SK-N-SH treated with all-trans-retinoic acid at 6 μM for 48 hours (cell line): ENCODE measurements around the gene ARHGEF37.

Source experiments
- ATAC-seq: fragments of 200-7000 bp; cut with Tn5 transposase; 3 replicates; pipeline ENCODE4 v1.9.1; 2020; ENCODE audit warnings: mild to moderate bottlenecking, moderate library complexity
- BACH2 ChIP-seq: fragments of 250-450 bp; sonication (Bioruptor Pico); IDR thresholded peaks from 2 replicates; pipeline ENCODE4 v1.9.0; 2021; ENCODE audit warnings: mild to moderate bottlenecking, borderline replicate concordance
- CSDC2 ChIP-seq: fragments of 250-450 bp; sonication (Bioruptor Pico); IDR thresholded peaks from 2 replicates; pipeline ENCODE4 v1.5.0; 2020; ENCODE audit warnings: mild to moderate bottlenecking, moderate library complexity
- CSRNP3 ChIP-seq: fragments of 250-450 bp; sonication (Bioruptor Pico); IDR thresholded peaks from 2 replicates; pipeline ENCODE4 v1.5.1; 2021; ENCODE audit warnings: mild to moderate bottlenecking, moderate library complexity
- ESRRG ChIP-seq: fragments of 250-450 bp; sonication (Bioruptor Pico); IDR thresholded peaks from 2 replicates; pipeline ENCODE4 v1.6.1; 2021; ENCODE audit warnings: mild to moderate bottlenecking
- GLIS3 ChIP-seq: fragments of 250-450 bp; sonication (Bioruptor Pico); IDR thresholded peaks from 2 replicates; pipeline ENCODE4 v1.5.0; 2020; ENCODE audit warnings: mild to moderate bottlenecking, moderate library complexity
- ISL1 ChIP-seq: fragments of 250-450 bp; sonication (Bioruptor Pico); IDR thresholded peaks from 2 replicates; pipeline ENCODE4 v2.1.2; 2022; ENCODE audit warnings: mild to moderate bottlenecking, moderate library complexity
- PATZ1 ChIP-seq: fragments of 250-450 bp; sonication (Bioruptor Pico); IDR thresholded peaks from 2 replicates; pipeline ENCODE4 v1.8.0; 2020; ENCODE audit warnings: mild to moderate bottlenecking, moderate library complexity, borderline replicate concordance
- POU6F1 ChIP-seq: fragments of 250-450 bp; sonication (Bioruptor Pico); IDR thresholded peaks from 2 replicates; pipeline ENCODE4 v1.8.0; 2021; ENCODE audit warnings: low read depth, mild to moderate bottlenecking, moderate library complexity, borderline replicate concordance
- PPARA ChIP-seq: fragments of 250-450 bp; sonication (Bioruptor Pico); IDR thresholded peaks from 2 replicates; pipeline ENCODE4 v1.5.0; 2020; ENCODE audit warnings: mild to moderate bottlenecking, borderline replicate concordance
- RARB ChIP-seq: fragments of 250-450 bp; sonication (Bioruptor Pico); IDR thresholded peaks from 2 replicates; pipeline ENCODE4 v1.8.0; 2021; ENCODE audit warnings: mild to moderate bottlenecking, moderate library complexity
- SNAI2 ChIP-seq: fragments of 250-450 bp; sonication (Bioruptor Pico); IDR thresholded peaks from 2 replicates; pipeline ENCODE4 v1.5.0; 2020; ENCODE audit warnings: mild to moderate bottlenecking, moderate library complexity
- ZC3H10 ChIP-seq: fragments of 250-450 bp; sonication (Bioruptor Pico); IDR thresholded peaks from 2 replicates; pipeline ENCODE4 v1.5.1; 2021; ENCODE audit warnings: mild to moderate bottlenecking, moderate library complexity
- ZFP3 ChIP-seq: fragments of 250-450 bp; sonication (Bioruptor Pico); IDR thresholded peaks from 2 replicates; pipeline ENCODE4 v1.5.0; 2020; ENCODE audit warnings: mild to moderate bottlenecking, moderate library complexity
- ZFP30 ChIP-seq: fragments of 450-650 bp; formaldehyde crosslinking; IDR thresholded peaks from 2 replicates; pipeline ENCODE4 v1.5.0; 2022; ENCODE audit warnings: mild to moderate bottlenecking, moderate library complexity
- ZNF565 ChIP-seq: fragments of 450-650 bp; formaldehyde crosslinking; conservative IDR thresholded peaks from 2 replicates; pipeline ENCODE4 v1.5.0; 2020; ENCODE audit warnings: low read depth, mild to moderate bottlenecking, moderate library complexity
- ZNF70 ChIP-seq: fragments of 450-650 bp; formaldehyde crosslinking; IDR thresholded peaks from 2 replicates; pipeline ENCODE4 v1.5.0; 2020; ENCODE audit warnings: mild to moderate bottlenecking, moderate library complexity
- ZNF8 ChIP-seq: fragments of 450-650 bp; formaldehyde crosslinking; IDR thresholded peaks from 2 replicates; pipeline ENCODE4 v1.5.0; 2020; ENCODE audit warnings: mild to moderate bottlenecking, moderate library complexity

ARHGEF37 gene

DNA sequence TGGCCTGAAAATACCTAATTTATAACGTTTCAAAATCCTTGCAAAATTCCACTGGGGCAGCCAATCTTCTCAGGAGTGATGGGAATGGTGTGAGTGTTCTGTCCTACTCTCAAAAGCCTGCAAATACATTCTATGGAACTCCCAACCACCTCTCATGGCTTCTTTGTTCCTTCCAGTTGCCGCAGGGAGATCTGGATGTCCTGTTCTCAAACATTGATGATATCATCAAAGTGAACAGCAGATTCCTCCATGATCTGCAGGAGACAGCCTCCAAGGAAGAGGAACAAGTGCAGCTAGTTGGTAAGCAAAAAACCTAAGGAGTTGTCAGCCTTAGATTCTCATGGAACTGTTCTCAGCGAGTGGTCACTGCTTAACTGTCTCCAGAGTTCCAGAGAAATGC is 19.6 kb downstream of the ARHGEF37 start:
- TF ChIP-seq BACH2 (CRISPR knock-in tag), result no peak
- no peak for TF ChIP-seq RARB (CRISPR knock-in tag)
- no peak for TF ChIP-seq ZC3H10
- TF ChIP-seq CSDC2, result no peak
- TF ChIP-seq ESRRG, result no peak

DNA sequence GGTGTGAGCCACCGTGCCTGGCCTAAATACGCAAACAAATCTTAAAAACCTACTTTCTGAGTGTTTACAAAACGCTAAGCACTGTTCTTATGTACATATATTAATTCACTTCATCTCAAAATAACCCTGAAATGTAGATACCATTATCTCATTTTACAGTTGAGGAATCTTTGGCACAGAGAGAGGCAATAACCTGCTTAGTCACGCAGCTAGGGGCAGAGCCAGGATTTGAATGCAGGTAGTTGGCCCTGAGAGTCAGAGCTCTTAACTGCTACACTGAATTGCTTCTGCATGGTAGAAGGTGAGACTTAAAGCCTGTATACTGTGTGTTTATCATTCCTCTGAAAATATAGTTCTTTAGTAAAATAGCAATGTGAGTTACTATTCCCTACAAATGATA is 21.9 kb downstream of the ARHGEF37 start:
- ATAC-seq, result no peak
- TF ChIP-seq ESRRG (no peak), PATZ1 (CRISPR knock-in tag) (no peak), ZNF8 (CRISPR knock-in tag) (no peak), BACH2 (CRISPR knock-in tag) (no peak), CSDC2 (no peak), RARB (CRISPR knock-in tag) (no peak)

More for the DNA sequence above, 19.6 kb downstream of the ARHGEF37 start:
- no peak for ATAC-seq

- ATAC-seq, result no peak
- TF ChIP-seq ZNF70, result no peak
- no peak for TF ChIP-seq PPARA (CRISPR knock-in tag)
- no peak for TF ChIP-seq CSDC2
Observed at GRCh38 chr5:149603920-149604319, 22.6 kb downstream of the ARHGEF37 start.

DNA sequence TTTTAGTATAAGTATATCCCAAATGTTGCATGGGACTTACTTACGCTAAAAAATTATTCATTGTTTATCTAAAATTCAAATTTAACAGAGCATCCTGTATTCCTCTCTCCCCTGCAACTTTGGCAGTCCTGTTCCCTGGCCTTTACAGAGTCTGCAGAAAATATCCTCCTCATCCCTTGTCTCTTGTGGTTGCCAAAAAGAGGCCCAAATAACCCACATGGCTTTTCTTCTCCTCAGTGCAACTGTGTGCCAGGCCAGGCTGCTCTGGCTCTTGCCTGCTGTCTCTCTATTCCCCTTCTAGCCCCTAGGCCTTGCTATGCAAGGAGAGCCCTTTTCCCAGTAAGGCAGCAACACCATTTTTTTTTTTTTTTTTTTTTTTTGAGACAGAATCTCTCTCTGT is 23.0 kb downstream of the ARHGEF37 start:
- TF ChIP-seq CSRNP3 (CRISPR knock-in tag) (no peak), ZNF70 (peak; percentile 76; the same call in 1 of the 2 replicates)
- no peak for ATAC-seq

- no peak for TF ChIP-seq PPARA (CRISPR knock-in tag)
- no peak for TF ChIP-seq ZNF70
- TF ChIP-seq ZNF565 (CRISPR knock-in tag), result no peak
- no peak for ATAC-seq
Observed at GRCh38 chr5:149605354-149605997, 24.2 kb downstream of the ARHGEF37 start.

- TF ChIP-seq POU6F1 (CRISPR knock-in tag), result no peak
- no peak for TF ChIP-seq ZC3H10
- TF ChIP-seq ZNF70, result no peak
- TF ChIP-seq ISL1 (CRISPR knock-in tag), result no peak
- TF ChIP-seq GLIS3, result no peak
- no peak for TF ChIP-seq SNAI2 (CRISPR knock-in tag)
- ATAC-seq, result peak; percentile 67
Observed at GRCh38 chr5:149605998-149606724, 24.9 kb downstream of the ARHGEF37 start.

DNA sequence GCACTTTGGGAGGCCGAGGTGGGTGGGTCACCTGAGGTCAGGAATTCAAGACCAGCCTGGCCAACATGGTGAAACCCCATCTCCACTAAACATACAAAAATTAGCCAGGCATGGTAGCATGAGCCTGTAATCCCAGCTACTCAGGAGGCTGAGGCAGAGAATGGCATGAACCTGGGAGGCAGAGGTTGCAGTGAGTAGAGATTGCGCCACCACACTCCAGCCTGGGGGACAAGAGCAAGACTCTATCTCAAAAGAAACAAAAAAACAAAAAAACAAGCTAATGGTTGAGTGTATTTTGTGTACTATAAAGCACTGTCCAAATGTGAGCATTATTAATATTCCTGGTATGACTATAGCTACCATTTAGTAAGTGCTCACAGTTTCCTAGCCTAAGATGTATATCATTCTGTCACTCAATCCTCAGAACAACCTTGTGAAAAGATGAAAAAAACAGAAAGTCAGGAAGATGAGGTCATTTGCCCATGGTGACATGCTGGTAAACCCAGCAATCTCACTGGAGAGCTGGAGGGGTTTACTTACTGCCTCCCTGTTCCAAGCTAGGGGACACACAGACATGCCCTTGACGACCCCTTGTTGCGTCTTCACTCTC is 27.7 kb downstream of the ARHGEF37 start:
- TF ChIP-seq ZFP3 (CRISPR knock-in tag) (no peak), ZFP30 (CRISPR knock-in tag) (no peak)
- TF ChIP-seq, all 23 proteins: peak for 0

More for the DNA sequence above, 27.7 kb downstream of the ARHGEF37 start:
- ATAC-seq, result no peak
